GM18526 (cell line): ENCODE results near the gene LRP6.

Experiments used
- POLR2A ChIP-seq: IDR thresholded peaks from 3 replicates; pipeline ENCODE4 v1.6.1; 2011; ENCODE audit not compliant: insufficient read length; ENCODE audit errors: extremely low read depth

LRP6 gene

DNA sequence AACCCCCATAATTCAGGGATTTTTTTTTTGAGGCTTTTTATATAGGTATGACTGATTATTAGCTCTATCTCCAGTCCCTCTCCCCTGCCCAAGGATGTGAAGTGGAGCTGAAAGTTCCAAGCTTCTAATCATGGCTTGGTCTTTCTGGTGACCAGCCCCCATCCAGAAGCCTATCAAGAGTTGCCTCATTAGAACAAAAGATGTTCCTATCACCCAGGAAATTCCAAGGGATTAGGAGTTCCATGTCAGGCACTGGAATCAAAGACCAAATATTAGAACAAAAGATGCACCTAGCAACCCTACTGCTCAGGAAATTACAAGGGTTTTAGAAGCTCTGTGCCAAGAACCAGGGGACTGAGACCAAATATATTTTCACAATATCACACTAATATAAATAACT lies 29.9 kb downstream of the LRP6 start:
- TF ChIP-seq POLR2A: no peak

DNA sequence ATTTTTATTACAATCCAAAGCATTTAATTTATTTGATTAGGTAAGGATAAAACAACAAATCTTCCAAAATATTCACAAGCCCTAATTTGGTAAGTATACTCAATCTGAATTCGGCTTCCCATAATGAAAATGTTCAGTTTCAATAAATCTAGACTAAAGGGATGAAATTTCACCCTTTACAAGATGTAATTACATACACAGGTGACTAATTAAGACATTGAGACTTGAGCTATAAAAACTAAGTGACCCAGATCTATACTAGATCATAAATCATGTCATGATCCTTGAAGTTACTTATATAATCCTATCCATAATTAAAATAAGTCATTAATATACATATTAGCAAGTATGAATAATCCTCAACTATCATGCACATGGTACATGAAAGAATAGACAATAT lies 36.6 kb downstream of the LRP6 start:
- TF ChIP-seq POLR2A: no peak

GRCh38 chr12:12229556-12230092 lies 37.2 kb downstream of the LRP6 start:
- TF ChIP-seq POLR2A: no peak

GRCh38 chr12:12228402-12228801 lies 38.4 kb downstream of the LRP6 start:
- no peak for TF ChIP-seq POLR2A

- TF ChIP-seq POLR2A: no peak
These were observed 40.7 kb downstream of the LRP6 start for GRCh38 chr12:12226187-12226586.

DNA sequence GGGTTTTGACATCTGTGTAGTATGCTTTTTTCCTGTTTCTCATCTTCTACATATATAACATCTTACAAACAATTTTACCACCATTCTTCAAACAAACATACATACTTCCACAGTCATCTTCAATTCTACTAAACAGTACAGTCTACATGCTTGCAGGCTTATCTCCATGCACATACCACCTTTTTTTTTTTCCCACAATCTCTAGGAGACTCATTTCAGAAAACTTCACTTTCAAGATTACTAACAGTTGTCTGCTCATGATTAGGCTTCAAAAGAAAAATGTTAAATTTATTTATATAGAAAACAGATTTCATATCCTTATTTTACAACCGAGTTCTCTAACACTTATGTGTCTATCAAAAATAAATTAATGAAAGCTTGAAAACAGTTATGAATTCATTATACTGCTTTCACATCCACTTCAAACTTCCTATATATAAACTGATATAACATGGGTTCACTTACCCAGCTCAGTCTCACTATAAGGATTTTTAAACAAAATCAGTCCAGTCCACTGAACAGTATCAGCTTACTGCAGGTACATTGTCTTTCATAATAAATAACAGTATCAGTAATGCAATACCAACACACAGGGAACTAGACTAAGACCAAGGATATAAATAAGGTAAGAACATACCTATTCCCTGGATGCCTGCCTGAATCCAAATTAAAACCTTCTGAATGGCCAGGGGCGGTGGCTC lies 42.5 kb downstream of the LRP6 start:
- TF ChIP-seq POLR2A: no peak

DNA sequence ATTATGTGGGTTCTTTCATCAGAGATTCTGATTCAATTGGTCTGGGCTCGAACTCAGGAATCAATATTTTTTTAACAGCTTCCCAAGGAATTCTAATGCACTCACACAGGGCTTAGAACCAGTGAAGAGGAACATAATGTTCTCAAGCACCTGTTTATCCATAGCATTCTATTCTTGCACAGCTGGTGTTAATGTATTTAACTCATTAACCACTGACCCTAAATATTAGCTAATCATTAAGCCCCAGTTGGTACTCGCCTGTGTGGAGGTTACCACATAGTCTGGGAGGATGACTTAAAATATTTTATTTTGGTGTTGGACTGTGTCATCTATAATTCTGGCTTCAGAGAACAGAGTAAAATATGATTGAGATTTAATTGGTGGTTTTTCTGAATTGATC lies 45.3 kb downstream of the LRP6 start:
- TF ChIP-seq POLR2A: no peak

DNA sequence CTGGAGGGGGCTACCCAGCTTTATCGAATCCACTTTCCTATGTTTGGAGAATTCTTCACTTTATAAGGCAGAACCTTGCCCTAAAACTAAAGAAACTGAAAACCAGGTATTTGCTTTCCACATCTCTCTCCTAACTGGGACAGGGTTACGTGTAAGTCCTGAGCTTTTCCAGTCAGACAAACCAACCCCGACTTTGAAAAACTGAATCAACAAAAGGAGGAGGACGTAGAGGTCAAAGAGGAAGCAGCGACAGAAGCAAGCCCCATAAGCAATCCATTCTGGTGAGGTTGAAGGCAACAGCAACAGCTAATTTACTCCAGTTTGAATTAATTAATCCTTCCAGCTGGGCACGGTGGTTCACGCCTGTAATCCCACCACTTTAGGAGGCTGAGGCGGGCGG lies 47.2 kb downstream of the LRP6 start:
- TF ChIP-seq POLR2A: no peak

- TF ChIP-seq POLR2A: no peak
These were observed 49.9 kb downstream of the LRP6 start for GRCh38 chr12:12217018-12217359.

GRCh38 chr12:12216349-12217017 lies 50.4 kb downstream of the LRP6 start:
- no peak for TF ChIP-seq POLR2A

DNA sequence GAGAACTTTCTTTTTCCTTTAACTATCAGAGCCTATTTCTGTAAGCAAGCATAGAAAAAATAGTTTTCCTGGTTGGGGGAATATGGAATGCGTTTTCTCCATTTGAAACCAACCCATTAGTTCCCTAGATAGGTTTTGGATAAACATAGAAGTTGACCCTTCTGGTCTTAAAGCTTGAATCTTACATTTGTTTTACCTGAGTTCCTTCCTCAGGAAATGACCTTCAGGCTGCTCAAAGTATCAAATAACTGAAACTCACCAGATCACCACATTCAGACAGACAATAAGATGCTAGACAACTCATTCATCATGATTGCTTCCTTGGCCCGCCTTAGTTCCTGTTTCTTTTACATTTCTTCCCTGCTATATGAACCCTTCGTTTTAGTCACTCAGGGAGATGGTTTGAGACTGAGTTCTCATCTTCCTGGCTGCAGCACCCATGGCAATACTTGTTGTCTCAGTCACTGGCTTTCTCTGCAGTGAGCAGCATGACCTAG lies 52.2 kb downstream of the LRP6 start:
- TF ChIP-seq POLR2A: no peak

GRCh38 chr12:12214201-12214600 lies 52.6 kb downstream of the LRP6 start:
- TF ChIP-seq POLR2A: no peak

DNA sequence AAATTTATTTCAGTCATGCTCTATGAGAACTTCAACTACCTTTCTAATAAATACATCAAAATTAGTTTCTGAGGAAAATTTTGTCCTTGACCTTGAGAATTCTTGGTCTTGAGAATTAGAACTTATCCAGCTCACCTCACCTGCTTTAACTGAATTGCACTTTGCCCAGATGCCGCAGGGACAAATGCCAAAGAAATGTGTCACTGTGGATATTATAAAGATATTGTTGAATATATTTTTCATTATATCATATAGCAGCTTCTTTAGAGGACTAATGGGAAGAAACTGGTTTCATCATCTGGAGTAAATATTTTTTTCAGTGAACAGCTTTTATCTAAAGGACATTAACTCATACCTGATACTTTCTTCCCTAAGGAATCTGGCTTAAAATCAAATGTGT lies 54.1 kb downstream of the LRP6 start:
- TF ChIP-seq POLR2A: no peak

DNA sequence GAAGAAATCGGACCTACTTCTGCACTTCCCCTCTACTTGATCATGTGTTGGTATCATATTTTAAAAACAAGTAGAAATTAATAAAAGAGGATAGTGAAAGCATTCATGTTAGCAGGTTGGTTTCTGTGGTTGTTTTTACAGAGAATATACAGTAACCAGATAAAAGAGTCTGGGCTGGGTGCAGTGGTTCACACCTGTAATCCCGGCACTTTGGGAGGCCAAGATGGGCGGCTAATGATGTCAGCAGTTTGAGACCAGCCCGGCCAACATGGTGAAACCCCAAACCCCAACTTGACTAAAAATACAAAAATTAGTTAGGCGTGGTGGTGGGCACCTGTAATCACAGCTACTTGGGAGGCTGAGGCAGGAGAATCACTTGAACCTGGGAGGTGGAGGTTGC lies 55.9 kb downstream of the LRP6 start:
- TF ChIP-seq POLR2A: no peak

- no peak for TF ChIP-seq POLR2A
These were observed 56.4 kb downstream of the LRP6 start for GRCh38 chr12:12210416-12210815.

GRCh38 chr12:12209675-12210074 lies 57.2 kb downstream of the LRP6 start:
- no peak for TF ChIP-seq POLR2A

GRCh38 chr12:12209043-12209442 lies 57.8 kb downstream of the LRP6 start:
- TF ChIP-seq POLR2A: no peak

GRCh38 chr12:12207746-12208145 lies 59.1 kb downstream of the LRP6 start:
- no peak for TF ChIP-seq POLR2A
